Chondrocyte (in vitro differentiated cells): ENCODE measurements around the gene SLC5A3. TPM values are rescaled to one million over a fixed set of nuclear protein-coding genes. Genes with fewer than 3 reads are reported as not detected.

ENCODE experiments used
- DNase-seq: peaks from one replicate; pipeline ENCODE4 v3.0.0; 2021; ENCODE audit warnings: mixed read lengths, low spot score
- H3K27ac Mint-ChIP-seq: one replicate; pipeline ENCODE4 v1.8.0; 2021; ENCODE audit warnings: mild to moderate bottlenecking, moderate library complexity, mixed read lengths; ENCODE audit not compliant: unreplicated experiment
- H3K27me3 Mint-ChIP-seq: 2 replicates; pipeline ENCODE4 v1.8.0; 2021; ENCODE audit warnings: low read depth, mixed read lengths
- H3K36me3 Mint-ChIP-seq: 2 replicates; pipeline ENCODE4 v1.8.0; 2021; ENCODE audit warnings: low read depth, mixed read lengths
- H3K4me1 Mint-ChIP-seq: 2 replicates; pipeline ENCODE4 v1.8.0; 2021; ENCODE audit warnings: low read depth, mild to moderate bottlenecking, mixed read lengths
- H3K4me3 Mint-ChIP-seq: one replicate; pipeline ENCODE4 v1.8.0; 2021; ENCODE audit warnings: mild to moderate bottlenecking, moderate library complexity, mixed read lengths; ENCODE audit not compliant: unreplicated experiment
- H3K9me3 Mint-ChIP-seq: 2 replicates; pipeline ENCODE4 v1.8.0; 2021; ENCODE audit warnings: low read depth, mixed read lengths
- CTCF ChIP-seq: fragments of 200-600 bp; sonication (generic); IDR thresholded peaks from 2 replicates; pipeline ENCODE4 v1.5.0; 2021; ENCODE audit warnings: antibody characterized with exemption, mild to moderate bottlenecking, moderate library complexity
- total RNA-seq: library from RNA; stranded (reverse); gene quantifications from 3 replicates; pipeline ENCODE4 v1.2.1, GENCODE V29; 2021

The SLC5A3 gene
- total RNA-seq, 1 donor from 2014 or later, result 47.6 TPM

DNA sequence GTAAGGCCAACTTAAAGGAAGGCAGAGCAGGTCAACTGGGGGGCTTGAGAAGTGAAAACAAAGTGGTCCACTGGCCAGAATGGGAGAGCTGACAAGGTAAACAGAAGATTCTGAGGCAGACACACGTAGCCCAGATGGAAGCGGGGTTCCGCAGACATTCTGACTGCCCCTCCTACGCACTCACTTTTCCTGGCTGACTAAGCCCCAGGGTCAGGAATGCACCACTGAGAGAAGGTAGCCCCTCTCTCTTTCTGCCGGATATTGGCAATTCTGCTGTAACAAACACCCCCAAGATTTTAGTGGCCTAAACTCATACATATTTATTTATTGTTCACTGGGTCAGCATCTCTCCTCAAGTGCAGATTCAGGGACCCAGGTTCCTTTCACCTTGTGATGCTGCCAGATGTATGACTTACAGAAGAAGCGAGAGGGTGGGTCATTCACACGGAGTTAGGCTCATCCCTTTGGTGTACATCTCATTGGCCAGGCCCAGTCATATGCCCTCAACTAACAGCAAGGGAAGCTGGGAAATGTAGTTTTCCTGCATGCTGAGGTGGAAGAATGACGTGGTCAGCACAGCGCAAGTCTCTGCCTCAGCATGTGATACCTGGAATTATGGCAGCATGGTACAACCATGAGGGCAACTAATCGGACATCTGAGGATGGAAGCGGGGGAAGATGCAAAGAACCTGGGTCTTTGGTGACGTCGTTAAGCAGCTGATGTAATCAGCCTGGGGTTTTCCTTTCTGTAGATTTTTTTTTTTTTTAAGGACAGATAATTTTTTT lies 43.4 kb upstream of the SLC5A3 start:
- DNase-seq, result no peak
- H3K4me3 Mint-ChIP-seq, result peak overlapping the region; percentile 66
- H3K36me3 Mint-ChIP-seq, result peaks cover 2% of the 10 kb centered on the region
- H3K27ac Mint-ChIP-seq, result peak overlapping the region; percentile 96
- peaks cover 11% of the 10 kb centered on the region for H3K9me3 Mint-ChIP-seq
- H3K4me1 Mint-ChIP-seq, result peaks cover 25% of the 10 kb centered on the region
- no peaks in the 10 kb centered on the region for H3K27me3 Mint-ChIP-seq
- no peak for TF ChIP-seq CTCF

- Mint-ChIP-seq H3K4me3 (no peak overlapping the region), H3K9me3 (peaks cover 8% of the 10 kb centered on the region), H3K27me3 (no peaks in the 10 kb centered on the region), H3K4me1 (peaks cover 42% of the 10 kb centered on the region), H3K27ac (no peak overlapping the region), H3K36me3 (peaks cover 2% of the 10 kb centered on the region)
- DNase-seq, result no peak
- no peak for TF ChIP-seq CTCF
These were observed 41.5 kb upstream of the SLC5A3 start for GRCh38 chr21:34031835-34032370.

DNA sequence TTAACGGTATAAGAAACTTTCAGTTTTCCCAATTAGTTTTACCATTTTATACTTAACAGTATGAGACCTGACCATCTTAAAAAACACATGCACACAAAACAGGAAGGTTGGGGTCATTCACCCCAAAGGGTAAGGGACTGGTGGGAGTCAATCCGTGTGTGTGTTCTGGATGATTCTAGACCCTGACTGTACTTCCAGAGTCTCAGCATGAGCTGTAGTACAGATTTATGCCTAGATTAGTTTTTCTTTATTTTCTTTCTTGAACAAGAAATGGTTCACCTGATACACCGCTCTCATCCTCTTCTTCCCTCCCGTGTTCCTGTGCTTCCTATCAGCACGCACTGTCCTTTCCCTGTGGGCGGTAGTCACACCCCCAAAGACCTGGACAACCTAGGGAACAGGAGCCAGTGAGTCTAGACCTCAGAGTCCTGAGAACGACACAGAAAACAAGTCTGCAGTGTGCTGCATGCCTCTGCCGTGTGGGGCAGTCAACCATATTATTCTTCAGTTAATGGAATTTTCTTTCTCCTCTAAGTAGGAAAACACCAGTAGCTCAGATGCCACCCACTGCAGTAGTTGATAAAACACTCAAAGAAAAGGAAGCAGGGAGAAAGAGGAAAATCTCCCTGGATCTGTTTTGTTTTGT lies 38.9 kb upstream of the SLC5A3 start:
- Mint-ChIP-seq H3K36me3 (peaks cover 2% of the 10 kb centered on the region), H3K27ac (peak overlapping the region; percentile 93), H3K4me3 (no peak overlapping the region), H3K9me3 (peaks cover 3% of the 10 kb centered on the region), H3K4me1 (peaks cover 63% of the 10 kb centered on the region), H3K27me3 (no peaks in the 10 kb centered on the region)
- no peak for DNase-seq
- peak; percentile 68 for TF ChIP-seq CTCF

- Mint-ChIP-seq H3K9me3 (peaks cover 3% of the 10 kb centered on the region), H3K27me3 (no peaks in the 10 kb centered on the region), H3K4me1 (peaks cover 68% of the 10 kb centered on the region), H3K36me3 (peaks cover 2% of the 10 kb centered on the region), H3K27ac (no peak overlapping the region), H3K4me3 (no peak overlapping the region)
- no peak for TF ChIP-seq CTCF
- no peak for DNase-seq
These were observed 37.6 kb upstream of the SLC5A3 start for GRCh38 chr21:34035619-34036354.
